IPS-15b (cell line): Measurements from ENCODE around the gene TERC.

Experiments used
- H3K27me3 ChIP-seq: one replicate; pipeline ENCODE4 v1.6.1; 2013; ENCODE audit warnings: low read length; ENCODE audit not compliant: control insufficient read depth, insufficient read depth
- H3K36me3 ChIP-seq: one replicate; pipeline ENCODE4 v1.6.1; 2013; ENCODE audit warnings: low read length; ENCODE audit not compliant: control insufficient read depth, insufficient read depth
- H3K4me1 ChIP-seq: one replicate; pipeline ENCODE4 v1.6.1; 2013; ENCODE audit warnings: mild to moderate bottlenecking, low read length; ENCODE audit not compliant: control insufficient read depth, insufficient read depth
- H3K4me3 ChIP-seq: one replicate; pipeline ENCODE4 v1.5.1; 2013; ENCODE audit warnings: low read depth, low read length
- H3K9ac ChIP-seq: one replicate; pipeline ENCODE4 v1.6.1; 2013; ENCODE audit warnings: low read depth, mild to moderate bottlenecking, low read length
- H3K9me3 ChIP-seq: one replicate; pipeline ENCODE4 v1.6.1; 2013; ENCODE audit warnings: mild to moderate bottlenecking, low read length; ENCODE audit not compliant: control insufficient read depth, insufficient read depth

Gene TERC

GRCh38 chr3:169764312-169764881, 463 bp downstream of the TERC start:
- Histone ChIP-seq H3K9ac (peak overlapping the region; percentile 95), H3K27me3 (no peaks in the 10 kb centered on the region), H3K4me1 (no peaks in the 10 kb centered on the region), H3K36me3 (peaks cover 2% of the 10 kb centered on the region), H3K9me3 (no peaks in the 10 kb centered on the region), H3K4me3 (peak overlapping the region; percentile 93)

DNA sequence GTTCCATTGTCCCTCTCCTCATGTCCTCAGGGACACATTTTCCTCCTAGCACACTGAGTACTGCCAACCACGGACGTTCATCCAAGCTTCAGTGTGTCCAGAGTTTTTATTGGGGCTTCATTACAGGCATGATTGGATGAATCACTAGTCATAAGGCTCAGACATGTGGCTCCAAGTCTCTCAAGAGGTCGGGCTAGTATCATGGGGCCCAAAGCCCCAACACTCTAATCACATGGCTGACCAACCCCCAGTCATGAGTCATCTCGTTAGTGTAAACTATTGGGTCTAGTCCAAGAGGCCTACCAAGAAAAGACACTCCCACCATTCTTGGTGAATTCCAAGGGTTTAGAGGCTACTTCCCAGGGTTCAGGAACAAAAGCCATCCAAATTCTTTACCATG, 4.4 kb downstream of the TERC start:
- H3K9me3 ChIP-seq = no peaks in the 10 kb centered on the region
- no peak overlapping the region for H3K4me3 ChIP-seq
- no peak overlapping the region for H3K9ac ChIP-seq
- H3K27me3 ChIP-seq = no peaks in the 10 kb centered on the region
- H3K36me3 ChIP-seq = peaks cover 2% of the 10 kb centered on the region
- H3K4me1 ChIP-seq = no peaks in the 10 kb centered on the region

DNA sequence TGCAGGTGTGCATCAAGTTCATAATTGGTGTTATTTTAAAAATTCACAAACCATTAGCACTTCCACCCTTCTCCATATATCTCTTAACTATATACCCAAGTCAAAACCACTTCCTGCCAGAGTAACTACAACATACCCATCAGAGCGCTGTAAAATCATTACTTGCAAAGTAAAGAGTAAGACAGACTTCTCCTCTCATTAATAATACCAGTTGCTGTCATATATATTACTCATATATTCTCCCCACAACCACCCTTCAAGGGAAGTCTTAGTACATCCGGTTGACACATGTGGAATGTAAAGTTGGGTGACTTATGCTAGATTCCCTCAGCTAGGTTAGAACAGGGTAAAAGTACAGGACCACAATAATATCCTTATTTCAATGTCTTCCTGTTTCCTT, 5.6 kb downstream of the TERC start:
- Histone ChIP-seq H3K4me1 (no peaks in the 10 kb centered on the region), H3K9me3 (no peaks in the 10 kb centered on the region), H3K9ac (no peak overlapping the region), H3K4me3 (no peak overlapping the region), H3K36me3 (no peaks in the 10 kb centered on the region), H3K27me3 (no peaks in the 10 kb centered on the region)

DNA sequence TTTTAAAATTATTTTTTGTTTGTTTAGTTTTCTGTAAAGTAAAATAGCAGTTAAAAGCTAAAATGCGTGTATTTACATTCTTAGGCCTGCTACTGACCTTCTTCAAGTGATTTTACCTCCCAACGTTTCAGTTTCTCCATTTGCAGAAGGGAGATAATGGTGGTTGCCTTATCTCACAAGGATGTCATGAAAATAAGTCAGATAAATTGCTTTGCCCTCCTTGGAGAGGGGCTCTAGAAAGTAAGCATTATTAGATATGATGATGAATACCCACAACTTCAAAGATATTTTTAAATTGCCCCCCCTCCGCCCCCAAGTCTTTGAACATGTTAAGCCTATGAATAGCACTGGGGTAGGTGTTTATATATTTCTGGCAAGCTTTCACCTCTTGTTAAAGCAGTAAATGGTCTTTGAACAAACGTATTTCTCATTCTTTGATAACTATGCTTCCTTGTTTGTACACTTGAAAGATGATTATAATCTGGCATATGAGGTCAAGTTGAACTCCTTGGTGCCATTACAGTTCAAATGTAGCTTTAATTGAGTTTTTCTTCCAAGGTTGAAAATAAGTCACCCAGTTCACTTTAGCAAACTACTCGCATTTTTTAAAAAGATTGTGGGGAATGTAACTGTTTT, 6.4 kb downstream of the TERC start:
- Histone ChIP-seq H3K27me3 (no peaks in the 10 kb centered on the region), H3K36me3 (no peaks in the 10 kb centered on the region), H3K4me1 (no peaks in the 10 kb centered on the region), H3K4me3 (no peak overlapping the region), H3K9ac (no peak overlapping the region), H3K9me3 (no peaks in the 10 kb centered on the region)

GRCh38 chr3:169755488-169755887, 9.4 kb downstream of the TERC start:
- no peaks in the 10 kb centered on the region for H3K4me1 ChIP-seq
- no peak overlapping the region for H3K9ac ChIP-seq
- no peaks in the 10 kb centered on the region for H3K36me3 ChIP-seq
- no peak overlapping the region for H3K4me3 ChIP-seq
- H3K27me3 ChIP-seq = no peaks in the 10 kb centered on the region
- no peaks in the 10 kb centered on the region for H3K9me3 ChIP-seq

DNA sequence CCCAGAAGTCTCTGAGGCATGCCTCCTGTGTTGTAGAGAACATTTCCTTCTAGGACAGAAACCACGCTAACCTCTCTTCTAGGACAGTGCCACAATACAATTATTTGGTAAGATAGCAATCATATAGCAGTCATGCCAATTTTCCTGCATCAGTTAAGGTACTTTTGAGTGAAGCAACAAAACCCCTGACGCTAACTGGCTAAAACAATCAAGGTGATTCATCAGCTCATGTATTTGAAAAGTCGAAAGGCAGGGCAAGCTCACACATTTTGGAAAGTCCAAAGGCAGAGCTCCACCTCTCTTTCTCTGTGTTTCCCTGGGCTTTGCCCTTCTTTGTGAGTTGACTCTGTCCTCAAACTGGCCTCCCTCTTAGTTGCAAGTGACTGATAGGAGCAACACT, 10.1 kb downstream of the TERC start:
- Histone ChIP-seq H3K4me3 (no peak overlapping the region), H3K36me3 (no peaks in the 10 kb centered on the region), H3K9me3 (no peaks in the 10 kb centered on the region)

GRCh38 chr3:169751875-169752274, 13.0 kb downstream of the TERC start:
- Histone ChIP-seq H3K9ac (no peak overlapping the region), H3K4me3 (no peak overlapping the region), H3K9me3 (no peaks in the 10 kb centered on the region), H3K27me3 (no peaks in the 10 kb centered on the region), H3K36me3 (no peaks in the 10 kb centered on the region), H3K4me1 (no peaks in the 10 kb centered on the region)

More for the DNA sequence above, 10.1 kb downstream of the TERC start:
- Histone ChIP-seq H3K4me1 (no peaks in the 10 kb centered on the region), H3K9ac (no peak overlapping the region), H3K27me3 (no peaks in the 10 kb centered on the region)

DNA sequence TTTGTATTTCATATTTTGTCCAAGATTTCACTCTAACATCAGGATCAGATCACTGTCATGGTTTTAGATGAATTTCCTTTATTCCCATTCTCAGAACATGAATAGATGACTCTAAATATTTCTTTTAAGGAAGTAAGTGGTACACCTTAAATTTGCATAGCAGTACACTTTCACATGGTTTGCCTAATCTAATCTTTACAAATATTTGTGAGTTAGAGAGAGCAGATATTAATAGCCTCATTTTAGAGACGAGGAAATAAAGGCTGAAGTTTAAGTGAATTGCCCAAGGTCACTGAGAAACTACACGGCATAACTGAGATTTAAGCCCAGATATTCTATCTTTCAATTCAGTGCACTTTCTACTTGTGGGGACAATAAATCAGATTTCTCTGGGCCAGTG, 14.2 kb downstream of the TERC start:
- Histone ChIP-seq H3K4me1 (no peaks in the 10 kb centered on the region), H3K27me3 (no peaks in the 10 kb centered on the region), H3K36me3 (no peaks in the 10 kb centered on the region), H3K9me3 (no peaks in the 10 kb centered on the region), H3K4me3 (no peak overlapping the region), H3K9ac (no peak overlapping the region)

DNA sequence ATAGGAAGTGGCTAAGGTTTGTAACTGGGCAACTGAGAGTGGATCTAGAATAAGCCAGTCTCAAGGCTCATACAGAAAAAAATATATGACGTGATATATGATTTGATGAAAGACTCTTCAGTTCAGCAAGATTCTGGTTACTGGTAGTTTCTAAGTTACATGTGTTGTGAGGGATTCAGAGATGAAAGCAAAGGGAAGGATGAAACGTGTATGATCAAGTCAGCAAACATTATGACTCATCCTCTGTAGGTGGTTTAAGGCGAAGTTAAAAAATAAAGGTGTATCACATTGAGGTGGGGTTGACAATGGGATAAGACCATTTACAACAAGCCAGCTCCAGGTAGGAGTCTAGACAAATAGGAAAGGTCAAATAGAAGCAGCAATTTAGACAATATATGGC, 16.2 kb downstream of the TERC start:
- H3K36me3 ChIP-seq = no peaks in the 10 kb centered on the region
- H3K9me3 ChIP-seq = no peaks in the 10 kb centered on the region
- no peaks in the 10 kb centered on the region for H3K27me3 ChIP-seq
- peaks cover 9% of the 10 kb centered on the region for H3K4me1 ChIP-seq
- H3K9ac ChIP-seq = no peak overlapping the region
- no peak overlapping the region for H3K4me3 ChIP-seq

GRCh38 chr3:169746924-169747323, 17.9 kb downstream of the TERC start:
- peaks cover 9% of the 10 kb centered on the region for H3K4me1 ChIP-seq
- H3K9ac ChIP-seq = no peak overlapping the region
- no peaks in the 10 kb centered on the region for H3K27me3 ChIP-seq
- H3K9me3 ChIP-seq = no peaks in the 10 kb centered on the region
- no peaks in the 10 kb centered on the region for H3K36me3 ChIP-seq
- no peak overlapping the region for H3K4me3 ChIP-seq

GRCh38 chr3:169744366-169745054, 20.4 kb downstream of the TERC start:
- Histone ChIP-seq H3K4me1 (peaks cover 11% of the 10 kb centered on the region), H3K4me3 (no peak overlapping the region), H3K9me3 (no peaks in the 10 kb centered on the region), H3K27me3 (no peaks in the 10 kb centered on the region), H3K36me3 (no peaks in the 10 kb centered on the region), H3K9ac (no peak overlapping the region)

DNA sequence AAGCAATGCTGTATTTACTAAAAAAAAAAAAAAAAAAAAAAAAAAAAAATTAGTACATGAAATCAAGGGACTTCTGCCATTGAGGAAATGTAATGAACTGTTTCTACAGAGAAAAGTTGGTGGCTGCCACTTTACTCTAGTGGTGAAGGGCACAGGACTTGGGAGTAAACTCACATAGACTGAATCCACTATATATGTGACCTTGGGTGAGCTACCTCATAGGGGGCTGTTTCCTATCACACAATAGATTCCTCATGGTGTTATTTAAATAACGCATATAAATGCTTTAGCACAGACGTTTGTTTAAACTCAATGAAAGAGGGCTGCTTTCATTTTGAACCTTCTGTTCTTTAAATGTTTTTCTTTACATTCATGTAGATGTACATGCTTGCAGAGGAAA, 25.8 kb downstream of the TERC start:
- no peaks in the 10 kb centered on the region for H3K36me3 ChIP-seq
- peaks cover 6% of the 10 kb centered on the region for H3K4me1 ChIP-seq
- no peaks in the 10 kb centered on the region for H3K9me3 ChIP-seq
- H3K27me3 ChIP-seq = no peaks in the 10 kb centered on the region
- no peak overlapping the region for H3K9ac ChIP-seq
- H3K4me3 ChIP-seq = no peak overlapping the region
